H9 (cell line): ENCODE measurements around the gene HEATR5A. TPM values are rescaled to one million over a fixed set of nuclear protein-coding genes. Genes with fewer than 3 reads are reported as not detected.
"Not testable (repeated sequence)": the region's sequence is repeated elsewhere in the genome, so short reads cannot be mapped to it uniquely, and the experiment has no call there.

Experiments used
- DNase-seq: peaks from one replicate; pipeline ENCODE4 v3.0.0-alpha.2; 2017
- H2AFZ ChIP-seq: one replicate; pipeline ENCODE4 v1.6.1; 2013; ENCODE audit warnings: mild to moderate bottlenecking, low read length, control low read depth, moderate library complexity
- H2AK5ac ChIP-seq: 2 replicates; pipeline ENCODE4 v1.6.1; 2013; ENCODE audit warnings: low read length, control low read depth, mixed read lengths; ENCODE audit not compliant: insufficient read length
- H2BK120ac ChIP-seq: one replicate; pipeline ENCODE4 v1.6.1; 2013; ENCODE audit warnings: low read depth, mild to moderate bottlenecking, low read length, control low read depth, inconsistent platforms; ENCODE audit not compliant: poor library complexity, severe bottlenecking
- H2BK12ac ChIP-seq: 2 replicates; pipeline ENCODE4 v1.6.1; 2013; ENCODE audit warnings: low read length, control low read depth, mixed read lengths, low read depth; ENCODE audit not compliant: insufficient read length
- H2BK15ac ChIP-seq: 2 replicates; pipeline ENCODE4 v1.6.1; 2013; ENCODE audit warnings: low read depth, low read length, control low read depth
- H2BK20ac ChIP-seq: one replicate; pipeline ENCODE4 v1.6.1; 2013; ENCODE audit warnings: low read depth, mild to moderate bottlenecking, low read length, control low read depth, inconsistent platforms; ENCODE audit not compliant: poor library complexity, severe bottlenecking
- H2BK5ac ChIP-seq: 2 replicates; pipeline ENCODE4 v1.6.1; 2013; ENCODE audit warnings: low read length, control low read depth, mixed read lengths; ENCODE audit not compliant: insufficient read length
- H3K14ac ChIP-seq: 2 replicates; pipeline ENCODE4 v1.6.1; 2013; ENCODE audit warnings: low read length, control low read depth; ENCODE audit not compliant: insufficient read depth
- H3K18ac ChIP-seq: 2 replicates; pipeline ENCODE4 v1.6.1; 2013; ENCODE audit warnings: low read depth, mild to moderate bottlenecking, mixed read lengths, low read length, control low read depth; ENCODE audit not compliant: insufficient read length
- H3K23ac ChIP-seq: 2 replicates; pipeline ENCODE4 v1.6.1; 2013; ENCODE audit warnings: low read length, control low read depth, mixed read lengths, low read depth; ENCODE audit not compliant: insufficient read length
- H3K23me2 ChIP-seq: 2 replicates; pipeline ENCODE4 v1.6.1; 2013; ENCODE audit warnings: low read depth, mild to moderate bottlenecking, mixed read lengths, low read length, control low read depth; ENCODE audit not compliant: insufficient read length, poor library complexity, severe bottlenecking
- H3K27ac ChIP-seq: 2 replicates; pipeline ENCODE4 v1.5.1; 2013; ENCODE audit warnings: low read length, control low read depth, mixed read lengths, low read depth; ENCODE audit not compliant: insufficient read length
- H3K27me3 ChIP-seq: 2 replicates; pipeline ENCODE4 v1.6.1; 2013; ENCODE audit warnings: low read length, control low read depth, inconsistent platforms; ENCODE audit not compliant: insufficient read depth
- H3K4ac ChIP-seq: 2 replicates; pipeline ENCODE4 v1.6.1; 2013; ENCODE audit warnings: low read depth, mild to moderate bottlenecking, control low read depth, inconsistent platforms, low read length, moderate library complexity
- H3K4me1 ChIP-seq: 2 replicates; pipeline ENCODE4 v1.6.1; 2013; ENCODE audit warnings: low read length, control low read depth, inconsistent platforms; ENCODE audit not compliant: insufficient read depth
- H3K4me2 ChIP-seq: 2 replicates; pipeline ENCODE4 v1.6.1; 2013; ENCODE audit warnings: low read length, control low read depth, mixed read lengths; ENCODE audit not compliant: insufficient read length, insufficient read depth
- H3K56ac ChIP-seq: 2 replicates; pipeline ENCODE4 v1.6.1; 2013; ENCODE audit warnings: low read depth, mild to moderate bottlenecking, mixed read lengths, low read length, control low read depth; ENCODE audit not compliant: insufficient read length
- H3K79me1 ChIP-seq: 2 replicates; pipeline ENCODE4 v1.6.1; 2013; ENCODE audit warnings: low read depth, mild to moderate bottlenecking, moderate library complexity, low read length, control low read depth, inconsistent platforms; ENCODE audit not compliant: insufficient read depth, poor library complexity, severe bottlenecking
- H3K79me2 ChIP-seq: 2 replicates; pipeline ENCODE4 v1.6.1; 2013; ENCODE audit warnings: low read length, control low read depth, inconsistent platforms; ENCODE audit not compliant: insufficient read depth
- H3K9ac ChIP-seq: 2 replicates; pipeline ENCODE4 v1.6.1; 2013; ENCODE audit warnings: low read length, control low read depth, mixed read lengths; ENCODE audit not compliant: insufficient read length; ENCODE audit errors: extremely low read depth
- H3K9me3 ChIP-seq: one replicate; pipeline ENCODE4 v1.6.1; 2013; ENCODE audit warnings: low read depth, low read length, inconsistent platforms; ENCODE audit not compliant: control insufficient read depth
- H3T11ph ChIP-seq: one replicate; pipeline ENCODE4 v1.6.1; 2013; ENCODE audit warnings: mild to moderate bottlenecking, low read length, control low read depth, inconsistent platforms
- H4K20me1 ChIP-seq: one replicate; pipeline ENCODE4 v1.6.1; 2013; ENCODE audit not compliant: control insufficient read depth, insufficient read length, insufficient read depth
- H4K5ac ChIP-seq: 2 replicates; pipeline ENCODE4 v1.6.1; 2013; ENCODE audit warnings: low read depth, mild to moderate bottlenecking, mixed read lengths, low read length, control low read depth; ENCODE audit not compliant: insufficient read length
- H4K8ac ChIP-seq: replicated peaks from 2 replicates; pipeline ENCODE4 v1.6.1; 2013; ENCODE audit warnings: low read length, control low read depth, mixed read lengths, low read depth; ENCODE audit not compliant: insufficient read length
- H4K91ac ChIP-seq: 2 replicates; pipeline ENCODE4 v1.6.1; 2013; ENCODE audit warnings: low read depth, mild to moderate bottlenecking, moderate library complexity, mixed read lengths, low read length, control low read depth; ENCODE audit not compliant: insufficient read length
- H3K27ac Mint-ChIP-seq, 3 experiments: 2 replicates in 2 of 3; 3 replicates in 1 of 3; pipeline ENCODE4 v1.8.0; 2020 to 2021; ENCODE audit warnings: mixed read lengths in 3 of 3, mild to moderate bottlenecking in 1 of 3, moderate library complexity in 1 of 3
- H3K27me3 Mint-ChIP-seq: 2 replicates; pipeline ENCODE4 v1.8.0; 2021; ENCODE audit warnings: low read depth, mild to moderate bottlenecking, moderate library complexity, mixed read lengths
- H3K36me3 Mint-ChIP-seq, 3 experiments: 2 replicates in 2 of 3; 3 replicates in 1 of 3; pipeline ENCODE4 v1.8.0; 2020 to 2021; ENCODE audit warnings: low read depth in 3 of 3, mixed read lengths in 3 of 3; ENCODE audit not compliant: insufficient read depth in 1 of 3
- H3K4me1 Mint-ChIP-seq, 2 experiments: 2 replicates each; pipeline ENCODE4 v1.8.0; 2020; ENCODE audit warnings: mixed read lengths in 2 of 2
- H3K4me3 Mint-ChIP-seq, 2 experiments: 2 replicates in 1 of 2; 3 replicates in 1 of 2; pipeline ENCODE4 v1.8.0; 2020 to 2021; ENCODE audit warnings: mild to moderate bottlenecking in 2 of 2, mixed read lengths in 2 of 2, moderate library complexity in 1 of 2
- H3K9me3 Mint-ChIP-seq, 2 experiments: 2 replicates in 1 of 2; 3 replicates in 1 of 2; pipeline ENCODE4 v1.8.0; 2020; ENCODE audit warnings: mild to moderate bottlenecking in 2 of 2, mixed read lengths in 2 of 2, moderate library complexity in 1 of 2
- WGBS: extraction: QIAGEN DNeasy Blood & Tissue Kit; methylation state at CpG from one replicate; pipeline ENCODE4 v1.1.7; 2013; ENCODE audit warnings: missing lambda C conversion rate, low lambda C conversion rate, mixed read lengths; ENCODE audit not compliant: insufficient read length; ENCODE audit errors: extremely low coverage; 5-methylcytosine and 5-hydroxymethylcytosine counted together
- total RNA-seq: library from RNA; stranded (reverse); gene quantifications from 2 replicates; pipeline ENCODE4 v1.2.1, GENCODE V29; 2021
- TF ChIP-seq, protein P1 (sequence below): fragments of 200-600 bp; sonication (generic); conservative IDR thresholded peaks from 3 replicates; pipeline ENCODE4 v1.8.0; 2021; ENCODE audit warnings: antibody characterized with exemption, mild to moderate bottlenecking

The HEATR5A gene
- total RNA-seq, 1 experiment from 2014 or later: 21.2 TPM

GRCh38 chr14:31465111-31465510 lies 44.8 kb upstream of the HEATR5A start:
- Histone ChIP-seq H3K14ac (no peak overlapping the region), H3K4me2 (no peak overlapping the region), H3K27ac (no peak overlapping the region), H2BK20ac (no peak overlapping the region), H4K8ac (no peak overlapping the region), H3T11ph (no peak overlapping the region), H3K79me2 (no peaks in the 10 kb centered on the region), H3K4me1 (no peaks in the 10 kb centered on the region), H3K23me2 (no peaks in the 10 kb centered on the region), H2BK5ac (no peak overlapping the region), H3K23ac (no peak overlapping the region), H3K27me3 (no peaks in the 10 kb centered on the region), H2AK5ac (no peak overlapping the region), H4K91ac (no peak overlapping the region), H2BK15ac (no peak overlapping the region), H3K4ac (no peak overlapping the region), H3K79me1 (no peaks in the 10 kb centered on the region), H2BK12ac (no peak overlapping the region), H3K9me3 (no peaks in the 10 kb centered on the region), H2AFZ (no peak overlapping the region), H4K20me1 (no peaks in the 10 kb centered on the region), H2BK120ac (no peak overlapping the region), H4K5ac (no peak overlapping the region), H3K18ac (no peak overlapping the region), H3K56ac (no peak overlapping the region), H3K9ac (no peak overlapping the region)
- Mint-ChIP-seq H3K36me3 (no peaks in the 10 kb centered on the region), H3K4me1 (peaks cover 2 to 3% of the 10 kb centered on the region in 2 experiments; a peak in 3 of 4 replicates), H3K9me3 (no peaks in the 10 kb centered on the region), H3K27me3 (no peaks in the 10 kb centered on the region; the same call in 1 of the 2 replicates), H3K4me3 (no peak overlapping the region), H3K27ac (no peak overlapping the region)
- DNase-seq: no peak
- TF ChIP-seq, protein P1, sequence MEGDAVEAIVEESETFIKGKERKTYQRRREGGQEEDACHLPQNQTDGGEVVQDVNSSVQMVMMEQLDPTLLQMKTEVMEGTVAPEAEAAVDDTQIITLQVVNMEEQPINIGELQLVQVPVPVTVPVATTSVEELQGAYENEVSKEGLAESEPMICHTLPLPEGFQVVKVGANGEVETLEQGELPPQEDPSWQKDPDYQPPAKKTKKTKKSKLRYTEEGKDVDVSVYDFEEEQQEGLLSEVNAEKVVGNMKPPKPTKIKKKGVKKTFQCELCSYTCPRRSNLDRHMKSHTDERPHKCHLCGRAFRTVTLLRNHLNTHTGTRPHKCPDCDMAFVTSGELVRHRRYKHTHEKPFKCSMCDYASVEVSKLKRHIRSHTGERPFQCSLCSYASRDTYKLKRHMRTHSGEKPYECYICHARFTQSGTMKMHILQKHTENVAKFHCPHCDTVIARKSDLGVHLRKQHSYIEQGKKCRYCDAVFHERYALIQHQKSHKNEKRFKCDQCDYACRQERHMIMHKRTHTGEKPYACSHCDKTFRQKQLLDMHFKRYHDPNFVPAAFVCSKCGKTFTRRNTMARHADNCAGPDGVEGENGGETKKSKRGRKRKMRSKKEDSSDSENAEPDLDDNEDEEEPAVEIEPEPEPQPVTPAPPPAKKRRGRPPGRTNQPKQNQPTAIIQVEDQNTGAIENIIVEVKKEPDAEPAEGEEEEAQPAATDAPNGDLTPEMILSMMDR: no peak

- not testable (repeated sequence) for H3K27ac Mint-ChIP-seq, H2BK20ac ChIP-seq, DNase-seq, H2BK12ac ChIP-seq, H3K27me3 ChIP-seq, H3K18ac ChIP-seq, H2AFZ ChIP-seq, H4K20me1 ChIP-seq, H3K4me3 Mint-ChIP-seq, H4K8ac ChIP-seq, H3K4me1 ChIP-seq, H3K4ac ChIP-seq, H3K4me2 ChIP-seq, H3K9me3 ChIP-seq, H3K27ac ChIP-seq, H3K9ac ChIP-seq, H3K14ac ChIP-seq, H3K23ac ChIP-seq, H2AK5ac ChIP-seq, H3K23me2 ChIP-seq, H3K27me3 Mint-ChIP-seq, H3T11ph ChIP-seq, H3K79me1 ChIP-seq, H2BK15ac ChIP-seq, H2BK120ac ChIP-seq, H4K5ac ChIP-seq, H3K56ac ChIP-seq, H3K36me3 Mint-ChIP-seq, H3K9me3 Mint-ChIP-seq, H2BK5ac ChIP-seq, H3K79me2 ChIP-seq, H4K91ac ChIP-seq
- H3K4me1 Mint-ChIP-seq: peaks cover 14% of the 10 kb centered on the region in 2 experiments
- no CpG with 5 or more reads among the region's 2 CpGs for WGBS
Observed at GRCh38 chr14:31462450-31462849, 42.1 kb upstream of the HEATR5A start.
